H9 (cell line): ENCODE data around the gene CMTM5. TPM values are rescaled to one million over a fixed set of nuclear protein-coding genes. Genes with fewer than 3 reads are reported as not detected.

Experiments
- DNase-seq: peaks from one replicate; pipeline ENCODE4 v3.0.0-alpha.2; 2017
- H2AFZ ChIP-seq: one replicate; pipeline ENCODE4 v1.6.1; 2013; ENCODE audit warnings: mild to moderate bottlenecking, low read length, control low read depth, moderate library complexity
- H2AK5ac ChIP-seq: 2 replicates; pipeline ENCODE4 v1.6.1; 2013; ENCODE audit warnings: low read length, control low read depth, mixed read lengths; ENCODE audit not compliant: insufficient read length
- H2BK120ac ChIP-seq: one replicate; pipeline ENCODE4 v1.6.1; 2013; ENCODE audit warnings: low read depth, mild to moderate bottlenecking, low read length, control low read depth, inconsistent platforms; ENCODE audit not compliant: poor library complexity, severe bottlenecking
- H2BK12ac ChIP-seq: 2 replicates; pipeline ENCODE4 v1.6.1; 2013; ENCODE audit warnings: low read length, control low read depth, mixed read lengths, low read depth; ENCODE audit not compliant: insufficient read length
- H2BK15ac ChIP-seq: 2 replicates; pipeline ENCODE4 v1.6.1; 2013; ENCODE audit warnings: low read depth, low read length, control low read depth
- H2BK20ac ChIP-seq: one replicate; pipeline ENCODE4 v1.6.1; 2013; ENCODE audit warnings: low read depth, mild to moderate bottlenecking, low read length, control low read depth, inconsistent platforms; ENCODE audit not compliant: poor library complexity, severe bottlenecking
- H2BK5ac ChIP-seq: 2 replicates; pipeline ENCODE4 v1.6.1; 2013; ENCODE audit warnings: low read length, control low read depth, mixed read lengths; ENCODE audit not compliant: insufficient read length
- H3K14ac ChIP-seq: 2 replicates; pipeline ENCODE4 v1.6.1; 2013; ENCODE audit warnings: low read length, control low read depth; ENCODE audit not compliant: insufficient read depth
- H3K18ac ChIP-seq: 2 replicates; pipeline ENCODE4 v1.6.1; 2013; ENCODE audit warnings: low read depth, mild to moderate bottlenecking, mixed read lengths, low read length, control low read depth; ENCODE audit not compliant: insufficient read length
- H3K23ac ChIP-seq: 2 replicates; pipeline ENCODE4 v1.6.1; 2013; ENCODE audit warnings: low read length, control low read depth, mixed read lengths, low read depth; ENCODE audit not compliant: insufficient read length
- H3K23me2 ChIP-seq: 2 replicates; pipeline ENCODE4 v1.6.1; 2013; ENCODE audit warnings: low read depth, mild to moderate bottlenecking, mixed read lengths, low read length, control low read depth; ENCODE audit not compliant: insufficient read length, poor library complexity, severe bottlenecking
- H3K27ac ChIP-seq: 2 replicates; pipeline ENCODE4 v1.5.1; 2013; ENCODE audit warnings: low read length, control low read depth, mixed read lengths, low read depth; ENCODE audit not compliant: insufficient read length
- H3K27me3 ChIP-seq: 2 replicates; pipeline ENCODE4 v1.6.1; 2013; ENCODE audit warnings: low read length, control low read depth, inconsistent platforms; ENCODE audit not compliant: insufficient read depth
- H3K4ac ChIP-seq: 2 replicates; pipeline ENCODE4 v1.6.1; 2013; ENCODE audit warnings: low read depth, mild to moderate bottlenecking, control low read depth, inconsistent platforms, low read length, moderate library complexity
- H3K4me1 ChIP-seq: 2 replicates; pipeline ENCODE4 v1.6.1; 2013; ENCODE audit warnings: low read length, control low read depth, inconsistent platforms; ENCODE audit not compliant: insufficient read depth
- H3K4me2 ChIP-seq: 2 replicates; pipeline ENCODE4 v1.6.1; 2013; ENCODE audit warnings: low read length, control low read depth, mixed read lengths; ENCODE audit not compliant: insufficient read length, insufficient read depth
- H3K56ac ChIP-seq: 2 replicates; pipeline ENCODE4 v1.6.1; 2013; ENCODE audit warnings: low read depth, mild to moderate bottlenecking, mixed read lengths, low read length, control low read depth; ENCODE audit not compliant: insufficient read length
- H3K79me1 ChIP-seq: 2 replicates; pipeline ENCODE4 v1.6.1; 2013; ENCODE audit warnings: low read depth, mild to moderate bottlenecking, moderate library complexity, low read length, control low read depth, inconsistent platforms; ENCODE audit not compliant: insufficient read depth, poor library complexity, severe bottlenecking
- H3K79me2 ChIP-seq: 2 replicates; pipeline ENCODE4 v1.6.1; 2013; ENCODE audit warnings: low read length, control low read depth, inconsistent platforms; ENCODE audit not compliant: insufficient read depth
- H3K9ac ChIP-seq: 2 replicates; pipeline ENCODE4 v1.6.1; 2013; ENCODE audit warnings: low read length, control low read depth, mixed read lengths; ENCODE audit not compliant: insufficient read length; ENCODE audit errors: extremely low read depth
- H3K9me3 ChIP-seq: one replicate; pipeline ENCODE4 v1.6.1; 2013; ENCODE audit warnings: low read depth, low read length, inconsistent platforms; ENCODE audit not compliant: control insufficient read depth
- H3T11ph ChIP-seq: one replicate; pipeline ENCODE4 v1.6.1; 2013; ENCODE audit warnings: mild to moderate bottlenecking, low read length, control low read depth, inconsistent platforms
- H4K20me1 ChIP-seq: one replicate; pipeline ENCODE4 v1.6.1; 2013; ENCODE audit not compliant: control insufficient read depth, insufficient read length, insufficient read depth
- H4K5ac ChIP-seq: 2 replicates; pipeline ENCODE4 v1.6.1; 2013; ENCODE audit warnings: low read depth, mild to moderate bottlenecking, mixed read lengths, low read length, control low read depth; ENCODE audit not compliant: insufficient read length
- H4K8ac ChIP-seq: replicated peaks from 2 replicates; pipeline ENCODE4 v1.6.1; 2013; ENCODE audit warnings: low read length, control low read depth, mixed read lengths, low read depth; ENCODE audit not compliant: insufficient read length
- H4K91ac ChIP-seq: 2 replicates; pipeline ENCODE4 v1.6.1; 2013; ENCODE audit warnings: low read depth, mild to moderate bottlenecking, moderate library complexity, mixed read lengths, low read length, control low read depth; ENCODE audit not compliant: insufficient read length
- H3K27ac Mint-ChIP-seq, 3 experiments: 2 replicates in 2 of 3; 3 replicates in 1 of 3; pipeline ENCODE4 v1.8.0; 2020 to 2021; ENCODE audit warnings: mixed read lengths in 3 of 3, mild to moderate bottlenecking in 1 of 3, moderate library complexity in 1 of 3
- H3K27me3 Mint-ChIP-seq: 2 replicates; pipeline ENCODE4 v1.8.0; 2021; ENCODE audit warnings: low read depth, mild to moderate bottlenecking, moderate library complexity, mixed read lengths
- H3K36me3 Mint-ChIP-seq, 3 experiments: 2 replicates in 2 of 3; 3 replicates in 1 of 3; pipeline ENCODE4 v1.8.0; 2020 to 2021; ENCODE audit warnings: low read depth in 3 of 3, mixed read lengths in 3 of 3; ENCODE audit not compliant: insufficient read depth in 1 of 3
- H3K4me1 Mint-ChIP-seq, 2 experiments: 2 replicates each; pipeline ENCODE4 v1.8.0; 2020; ENCODE audit warnings: mixed read lengths in 2 of 2
- H3K4me3 Mint-ChIP-seq, 2 experiments: 2 replicates in 1 of 2; 3 replicates in 1 of 2; pipeline ENCODE4 v1.8.0; 2020 to 2021; ENCODE audit warnings: mild to moderate bottlenecking in 2 of 2, mixed read lengths in 2 of 2, moderate library complexity in 1 of 2
- H3K9me3 Mint-ChIP-seq, 2 experiments: 2 replicates in 1 of 2; 3 replicates in 1 of 2; pipeline ENCODE4 v1.8.0; 2020; ENCODE audit warnings: mild to moderate bottlenecking in 2 of 2, mixed read lengths in 2 of 2, moderate library complexity in 1 of 2
- WGBS: extraction: QIAGEN DNeasy Blood & Tissue Kit; methylation state at CpG from one replicate; pipeline ENCODE4 v1.1.7; 2013; ENCODE audit warnings: missing lambda C conversion rate, low lambda C conversion rate, mixed read lengths; ENCODE audit not compliant: insufficient read length; ENCODE audit errors: extremely low coverage; 5-methylcytosine and 5-hydroxymethylcytosine counted together
- total RNA-seq: library from RNA; stranded (reverse); gene quantifications from 2 replicates; pipeline ENCODE4 v1.2.1, GENCODE V29; 2021
- TF ChIP-seq, protein P1 (sequence below): fragments of 200-600 bp; sonication (generic); conservative IDR thresholded peaks from 3 replicates; pipeline ENCODE4 v1.8.0; 2021; ENCODE audit warnings: antibody characterized with exemption, mild to moderate bottlenecking

Gene CMTM5
- total RNA-seq, 1 experiment from 2014 or later = not detected

DNA sequence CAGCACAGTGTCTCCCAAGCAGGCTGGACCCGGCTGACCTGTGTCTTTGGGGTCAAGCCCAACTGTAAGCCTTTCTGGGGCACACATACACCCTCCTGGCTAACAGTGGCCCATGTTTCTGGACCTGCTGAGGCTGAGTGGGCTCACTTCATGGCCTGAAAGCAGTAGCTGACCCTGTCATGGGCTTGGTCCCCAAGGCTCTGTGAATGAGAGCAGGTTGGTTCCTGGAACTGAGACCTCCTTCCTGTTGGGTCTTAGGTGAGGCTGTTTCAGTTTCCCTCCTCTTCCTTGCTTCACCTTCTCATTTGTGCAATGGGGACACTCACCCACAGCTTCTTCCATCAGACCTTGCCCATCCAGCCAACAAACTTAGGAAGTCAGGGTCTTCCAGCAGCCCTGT, 5.0 kb upstream of the CMTM5 start:
- Histone ChIP-seq H3K27me3 (no peaks in the 10 kb centered on the region; the same call in 1 of the 2 replicates), H4K20me1 (no peaks in the 10 kb centered on the region), H3K23ac (no peak overlapping the region), H3K14ac (no peak overlapping the region), H3K79me2 (no peaks in the 10 kb centered on the region), H3K4ac (no peak overlapping the region), H3K9ac (no peak overlapping the region), H2BK120ac (no peak overlapping the region), H3T11ph (no peak overlapping the region), H2AFZ (no peak overlapping the region), H3K4me2 (no peak overlapping the region), H3K27ac (no peak overlapping the region), H3K56ac (no peak overlapping the region), H2AK5ac (no peak overlapping the region), H3K18ac (no peak overlapping the region), H2BK15ac (no peak overlapping the region), H3K23me2 (peaks cover under 1% of the 10 kb centered on the region), H3K9me3 (no peaks in the 10 kb centered on the region), H4K5ac (no peak overlapping the region), H4K91ac (no peak overlapping the region), H2BK12ac (no peak overlapping the region), H3K4me1 (no peaks in the 10 kb centered on the region), H2BK20ac (no peak overlapping the region), H2BK5ac (no peak overlapping the region), H4K8ac (no peak overlapping the region), H3K79me1 (no peaks in the 10 kb centered on the region)
- Mint-ChIP-seq H3K27me3 (peaks cover 75% of the 10 kb centered on the region), H3K27ac (no peak overlapping the region), H3K4me1 (peaks cover 10 to 16% of the 10 kb centered on the region in 2 experiments), H3K4me3 (no peak overlapping the region), H3K36me3 (no peaks in the 10 kb centered on the region; a peak in 1 of 7 replicates), H3K9me3 (0 out of 5 replicates have a peak, but pooled peaks cover 0 to 1% of the 10 kb centered on the region in 2 experiments)
- TF ChIP-seq, protein P1, sequence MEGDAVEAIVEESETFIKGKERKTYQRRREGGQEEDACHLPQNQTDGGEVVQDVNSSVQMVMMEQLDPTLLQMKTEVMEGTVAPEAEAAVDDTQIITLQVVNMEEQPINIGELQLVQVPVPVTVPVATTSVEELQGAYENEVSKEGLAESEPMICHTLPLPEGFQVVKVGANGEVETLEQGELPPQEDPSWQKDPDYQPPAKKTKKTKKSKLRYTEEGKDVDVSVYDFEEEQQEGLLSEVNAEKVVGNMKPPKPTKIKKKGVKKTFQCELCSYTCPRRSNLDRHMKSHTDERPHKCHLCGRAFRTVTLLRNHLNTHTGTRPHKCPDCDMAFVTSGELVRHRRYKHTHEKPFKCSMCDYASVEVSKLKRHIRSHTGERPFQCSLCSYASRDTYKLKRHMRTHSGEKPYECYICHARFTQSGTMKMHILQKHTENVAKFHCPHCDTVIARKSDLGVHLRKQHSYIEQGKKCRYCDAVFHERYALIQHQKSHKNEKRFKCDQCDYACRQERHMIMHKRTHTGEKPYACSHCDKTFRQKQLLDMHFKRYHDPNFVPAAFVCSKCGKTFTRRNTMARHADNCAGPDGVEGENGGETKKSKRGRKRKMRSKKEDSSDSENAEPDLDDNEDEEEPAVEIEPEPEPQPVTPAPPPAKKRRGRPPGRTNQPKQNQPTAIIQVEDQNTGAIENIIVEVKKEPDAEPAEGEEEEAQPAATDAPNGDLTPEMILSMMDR = no peak
- no CpG with 5 or more reads among the region's 1 CpG for WGBS
- DNase-seq = no peak
